ENCODE data around the gene DRAP1.

The DRAP1 gene

DNA sequence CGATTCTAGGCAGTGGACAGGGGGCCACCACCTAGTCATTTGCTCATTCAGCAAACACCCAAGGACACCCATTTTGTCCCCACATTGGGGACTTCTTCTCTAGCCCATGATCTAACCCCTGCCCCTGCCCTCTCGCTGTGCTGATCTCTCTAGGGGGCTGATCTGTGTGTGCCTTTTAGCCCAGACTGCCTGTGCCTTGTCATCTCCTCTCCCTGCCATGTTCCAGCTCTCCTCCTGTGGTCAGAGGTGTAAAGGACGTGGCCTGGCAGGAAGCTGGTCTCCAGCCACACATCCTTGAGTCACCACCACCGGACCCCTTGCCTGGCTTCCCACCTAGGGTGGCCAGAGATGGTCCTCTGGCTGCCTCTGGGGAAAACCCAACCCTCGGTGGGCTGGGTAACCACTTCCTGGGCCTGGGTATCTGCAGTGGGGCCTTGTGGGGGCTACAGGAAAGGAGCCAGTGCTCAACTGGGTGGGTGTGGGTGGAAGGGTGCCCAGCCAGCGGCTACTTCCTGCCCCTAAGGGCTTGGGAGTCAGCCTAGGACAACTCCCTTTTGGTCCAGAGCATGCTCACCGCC is 38.3 kb upstream of the DRAP1 start:
- H3K4me1 ChIP-seq (ENCODE audit: control insufficient read depth, low read length): peaks cover 15% of the 10 kb centered on the region
- H4K20me1 ChIP-seq (ENCODE audit: control insufficient read depth, insufficient read depth, low read depth, low read length): no peaks in the 10 kb centered on the region
- no peak overlapping the region for H3K27ac ChIP-seq (ENCODE audit: low read depth, low read length)
- H3K9me3 ChIP-seq (ENCODE audit: control insufficient read depth, insufficient read depth, low read length): no peaks in the 10 kb centered on the region
- no peaks in the 10 kb centered on the region for H3K79me2 ChIP-seq (ENCODE audit: control insufficient read depth, low read length)
- no peaks in the 10 kb centered on the region for H3K27me3 ChIP-seq (ENCODE audit: control insufficient read depth, low read length)
- TF ChIP-seq, protein P1, sequence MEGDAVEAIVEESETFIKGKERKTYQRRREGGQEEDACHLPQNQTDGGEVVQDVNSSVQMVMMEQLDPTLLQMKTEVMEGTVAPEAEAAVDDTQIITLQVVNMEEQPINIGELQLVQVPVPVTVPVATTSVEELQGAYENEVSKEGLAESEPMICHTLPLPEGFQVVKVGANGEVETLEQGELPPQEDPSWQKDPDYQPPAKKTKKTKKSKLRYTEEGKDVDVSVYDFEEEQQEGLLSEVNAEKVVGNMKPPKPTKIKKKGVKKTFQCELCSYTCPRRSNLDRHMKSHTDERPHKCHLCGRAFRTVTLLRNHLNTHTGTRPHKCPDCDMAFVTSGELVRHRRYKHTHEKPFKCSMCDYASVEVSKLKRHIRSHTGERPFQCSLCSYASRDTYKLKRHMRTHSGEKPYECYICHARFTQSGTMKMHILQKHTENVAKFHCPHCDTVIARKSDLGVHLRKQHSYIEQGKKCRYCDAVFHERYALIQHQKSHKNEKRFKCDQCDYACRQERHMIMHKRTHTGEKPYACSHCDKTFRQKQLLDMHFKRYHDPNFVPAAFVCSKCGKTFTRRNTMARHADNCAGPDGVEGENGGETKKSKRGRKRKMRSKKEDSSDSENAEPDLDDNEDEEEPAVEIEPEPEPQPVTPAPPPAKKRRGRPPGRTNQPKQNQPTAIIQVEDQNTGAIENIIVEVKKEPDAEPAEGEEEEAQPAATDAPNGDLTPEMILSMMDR (IDR thresholded peaks at IDR 0.05; ENCODE audit: low read depth, low read length, poor library complexity, severe bottlenecking): no peak
- no peak for TF ChIP-seq EZH2phosphoT487 (IDR thresholded peaks at IDR 0.05; ENCODE audit: borderline replicate concordance, low read length)
- peaks cover 36% of the 10 kb centered on the region for H3K36me3 ChIP-seq (ENCODE audit: control insufficient read depth, low read length)
- no peaks in the 10 kb centered on the region for H3K9me2 ChIP-seq (replicated peaks; ENCODE audit: control insufficient read depth, low read length)
- no peaks in the 10 kb centered on the region; the same call in 1 of the 2 replicates for H3F3A ChIP-seq (ENCODE audit: control insufficient read depth, insufficient read depth)
- no peak overlapping the region for H3K4me3 ChIP-seq (ENCODE audit: low read length)
- H3K4me2 ChIP-seq (ENCODE audit: low read length): no peak overlapping the region

DNA sequence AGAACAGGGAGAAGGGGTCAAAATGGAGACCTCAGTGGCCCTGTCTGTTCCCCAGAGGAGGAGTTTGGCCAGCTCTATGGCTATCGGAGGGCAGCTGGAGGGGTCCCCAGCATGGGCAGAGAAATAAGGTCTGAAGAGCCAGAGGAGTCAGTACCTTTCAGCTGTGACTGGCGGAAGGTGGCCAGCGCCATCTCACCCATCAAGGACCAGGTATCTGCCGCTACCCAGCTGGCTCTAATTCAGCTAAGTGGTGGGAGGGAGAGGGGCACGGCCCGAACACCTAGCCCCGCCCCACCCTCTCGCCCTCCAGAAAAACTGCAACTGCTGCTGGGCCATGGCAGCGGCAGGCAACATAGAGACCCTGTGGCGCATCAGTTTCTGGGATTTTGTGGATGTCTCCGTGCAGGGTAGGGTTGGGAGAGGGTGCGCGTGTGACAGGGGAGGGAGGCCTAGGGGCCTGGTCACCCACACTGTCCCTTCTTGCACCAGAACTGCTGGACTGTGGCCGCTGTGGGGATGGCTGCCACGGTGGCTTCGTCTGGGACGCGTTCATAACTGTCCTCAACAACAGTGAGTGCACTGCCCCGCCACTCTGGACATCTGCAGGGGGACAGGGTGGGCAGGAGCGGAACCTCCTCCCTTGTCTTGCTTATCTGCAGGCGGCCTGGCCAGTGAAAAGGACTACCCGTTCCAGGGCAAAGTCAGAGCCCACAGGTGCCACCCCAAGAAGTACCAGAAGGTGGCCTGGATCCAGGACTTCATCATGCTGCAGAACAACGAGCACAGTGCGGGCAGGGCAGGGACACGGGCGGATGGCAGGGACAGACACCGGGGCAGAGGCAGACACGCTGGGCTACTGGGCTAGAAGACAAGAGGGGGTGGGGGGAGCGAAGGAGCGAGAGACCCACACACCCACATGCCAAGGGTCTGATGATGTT is 36.8 kb upstream of the DRAP1 start:
- no peaks in the 10 kb centered on the region for H3K27me3 ChIP-seq (ENCODE audit: control insufficient read depth, low read length)

DNA sequence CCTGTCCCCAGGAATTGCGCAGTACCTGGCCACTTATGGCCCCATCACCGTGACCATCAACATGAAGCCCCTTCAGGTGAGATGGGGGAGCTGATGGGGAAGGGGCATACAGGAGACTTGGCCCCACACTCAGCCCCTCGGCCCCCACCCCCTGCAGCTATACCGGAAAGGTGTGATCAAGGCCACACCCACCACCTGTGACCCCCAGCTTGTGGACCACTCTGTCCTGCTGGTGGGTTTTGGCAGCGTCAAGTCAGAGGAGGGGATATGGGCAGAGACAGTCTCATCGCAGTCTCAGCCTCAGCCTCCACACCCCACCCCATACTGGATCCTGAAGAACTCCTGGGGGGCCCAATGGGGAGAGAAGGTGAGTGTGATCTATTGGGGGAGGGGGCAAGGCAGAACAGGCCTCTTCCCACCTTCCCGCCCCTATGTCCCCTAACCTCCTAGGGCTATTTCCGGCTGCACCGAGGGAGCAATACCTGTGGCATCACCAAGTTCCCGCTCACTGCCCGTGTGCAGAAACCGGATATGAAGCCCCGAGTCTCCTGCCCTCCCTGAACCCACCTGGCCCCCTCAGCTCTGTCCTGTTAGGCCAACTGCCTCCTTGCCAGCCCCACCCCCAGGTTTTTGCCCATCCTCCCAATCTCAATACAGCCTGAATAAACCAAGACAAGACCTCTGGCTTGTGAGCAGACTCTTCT is 36.0 kb upstream of the DRAP1 start:
- peaks cover 52% of the 10 kb centered on the region for H3K36me3 ChIP-seq (ENCODE audit: control insufficient read depth, low read length)
- no peaks in the 10 kb centered on the region for H3K27me3 ChIP-seq (ENCODE audit: control insufficient read depth, low read length)
- H3F3A ChIP-seq (ENCODE audit: control insufficient read depth, insufficient read depth): peaks cover 4% of the 10 kb centered on the region
- H3K27ac ChIP-seq (ENCODE audit: low read depth, low read length): no peak overlapping the region
- no peaks in the 10 kb centered on the region for H3K9me2 ChIP-seq (replicated peaks; ENCODE audit: control insufficient read depth, low read length)
- H3K4me3 ChIP-seq (ENCODE audit: low read length): no peak overlapping the region
- TF ChIP-seq, protein P1 (IDR thresholded peaks at IDR 0.05; ENCODE audit: low read depth, low read length, poor library complexity, severe bottlenecking): no peak
- no peak for TF ChIP-seq EZH2phosphoT487 (IDR thresholded peaks at IDR 0.05; ENCODE audit: borderline replicate concordance, low read length)
- H3K9me3 ChIP-seq (ENCODE audit: control insufficient read depth, insufficient read depth, low read length): no peaks in the 10 kb centered on the region
- H4K20me1 ChIP-seq (ENCODE audit: control insufficient read depth, insufficient read depth, low read depth, low read length): no peaks in the 10 kb centered on the region
- no peak overlapping the region for H3K4me2 ChIP-seq (ENCODE audit: low read length)
- H3K4me1 ChIP-seq (ENCODE audit: control insufficient read depth, low read length): peaks cover 29% of the 10 kb centered on the region
- peaks cover 10% of the 10 kb centered on the region for H3K79me2 ChIP-seq (ENCODE audit: control insufficient read depth, low read length)

More for the DNA sequence above, 36.8 kb upstream of the DRAP1 start:
- TF ChIP-seq, protein P1 (IDR thresholded peaks at IDR 0.05; ENCODE audit: low read depth, low read length, poor library complexity, severe bottlenecking): no peak
- Histone ChIP-seq H3K4me3 (ENCODE audit: low read length) (no peak overlapping the region), H3K9me2 (replicated peaks; ENCODE audit: control insufficient read depth, low read length) (no peaks in the 10 kb centered on the region), H4K20me1 (ENCODE audit: control insufficient read depth, insufficient read depth, low read depth, low read length) (no peaks in the 10 kb centered on the region), H3K27ac (ENCODE audit: low read depth, low read length) (no peak overlapping the region), H3F3A (ENCODE audit: control insufficient read depth, insufficient read depth) (peaks cover 4% of the 10 kb centered on the region), H3K79me2 (ENCODE audit: control insufficient read depth, low read length) (peaks cover 2% of the 10 kb centered on the region), H3K4me2 (ENCODE audit: low read length) (no peak overlapping the region), H3K36me3 (ENCODE audit: control insufficient read depth, low read length) (peaks cover 50% of the 10 kb centered on the region), H3K4me1 (ENCODE audit: control insufficient read depth, low read length) (peaks cover 25% of the 10 kb centered on the region), H3K9me3 (ENCODE audit: control insufficient read depth, insufficient read depth, low read length) (no peaks in the 10 kb centered on the region)

Measured in DOHH2 (cell line).